HG03342 (cell line): ENCODE measurements around the gene CST3.
"Not testable (repeated sequence)": the region's sequence is repeated elsewhere in the genome, so short reads cannot be mapped to it uniquely, and the experiment has no call there.

Source experiments
- ATAC-seq: cut with Tn5 transposase; IDR thresholded peaks from one replicate; pipeline ENCODE4 v1.9.1; 2021; ENCODE audit warnings: mild to moderate bottlenecking, moderate library complexity; ENCODE audit not compliant: unreplicated experiment

CST3 gene

DNA sequence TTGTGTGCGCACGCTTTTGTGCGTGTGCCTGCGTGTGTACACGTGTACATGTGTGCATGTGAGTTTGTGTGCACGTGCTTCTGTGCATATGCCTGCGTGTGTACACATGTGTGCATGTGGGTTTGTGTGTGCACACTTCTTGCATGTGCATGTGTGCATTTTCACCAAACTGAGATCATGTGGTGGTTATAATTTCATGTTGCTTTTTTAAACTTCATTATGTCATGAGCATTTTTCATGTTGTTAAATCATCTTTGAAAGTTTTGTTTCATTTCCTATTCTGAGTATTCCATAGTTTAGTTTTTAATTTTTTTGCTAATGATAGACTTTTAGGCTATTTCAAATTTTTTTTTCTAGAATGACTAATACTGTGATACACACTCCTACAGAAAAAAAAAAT lies 6.4 kb upstream of the CST3 start:
- no peak for ATAC-seq

DNA sequence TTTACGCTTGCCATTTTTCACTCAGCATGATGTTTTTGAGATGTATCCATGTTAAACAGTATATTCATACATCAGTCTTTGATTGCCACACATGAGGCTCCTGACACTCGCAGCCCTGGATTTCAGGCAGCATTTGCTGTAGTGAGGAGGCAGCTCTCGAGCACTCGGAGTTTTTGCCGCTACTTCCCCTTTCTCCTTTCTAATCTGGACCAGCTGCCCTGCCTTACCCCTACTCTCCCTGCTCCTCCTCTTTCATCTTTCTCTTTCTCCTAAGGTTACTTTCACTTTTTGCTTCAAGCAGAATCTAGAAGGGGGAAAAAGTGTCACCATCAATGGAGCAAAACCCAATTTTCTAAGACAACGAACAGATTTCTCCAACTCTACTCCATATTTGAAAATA lies 5.9 kb upstream of the CST3 start:
- ATAC-seq, result no peak

DNA sequence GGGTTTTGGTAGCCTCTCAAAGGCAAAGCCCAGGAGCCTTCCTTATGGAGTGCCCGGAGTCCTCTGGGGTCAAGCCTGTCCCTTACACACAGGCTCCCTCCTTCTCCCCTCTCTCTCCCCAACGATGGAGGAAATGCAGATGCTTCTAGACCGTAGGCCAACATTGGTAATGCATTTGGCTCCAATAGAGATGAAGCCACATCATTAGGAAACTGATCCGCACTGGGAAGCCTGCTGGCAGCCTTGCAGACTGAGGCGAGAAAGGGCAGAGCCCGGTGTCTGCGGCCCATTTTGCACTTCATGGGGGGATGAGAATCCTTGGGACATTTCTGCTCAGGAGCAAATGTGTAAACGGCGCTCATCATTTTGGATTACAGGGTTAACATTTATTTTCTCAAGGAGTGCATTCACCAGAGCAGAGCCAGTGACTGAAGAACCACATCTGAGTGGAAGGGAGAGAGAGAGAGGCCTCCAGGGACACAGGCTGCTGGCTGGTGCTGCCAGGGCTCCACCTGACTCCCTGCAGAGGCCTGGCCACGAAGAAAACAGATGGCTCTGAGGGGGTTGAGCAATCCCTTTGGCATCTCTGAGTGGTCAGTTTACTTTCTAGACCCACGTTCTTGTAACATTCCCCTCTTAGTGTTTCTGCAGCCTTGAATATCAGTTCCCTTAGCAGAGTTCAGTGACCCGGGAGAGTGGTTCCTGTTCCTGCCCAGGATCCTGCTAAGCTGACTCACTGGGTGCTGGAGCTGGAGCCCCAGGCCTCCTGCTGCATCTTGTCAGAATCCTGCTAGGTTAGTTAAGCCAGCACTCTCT lies 4.4 kb upstream of the CST3 start:
- ATAC-seq, result no peak

DNA sequence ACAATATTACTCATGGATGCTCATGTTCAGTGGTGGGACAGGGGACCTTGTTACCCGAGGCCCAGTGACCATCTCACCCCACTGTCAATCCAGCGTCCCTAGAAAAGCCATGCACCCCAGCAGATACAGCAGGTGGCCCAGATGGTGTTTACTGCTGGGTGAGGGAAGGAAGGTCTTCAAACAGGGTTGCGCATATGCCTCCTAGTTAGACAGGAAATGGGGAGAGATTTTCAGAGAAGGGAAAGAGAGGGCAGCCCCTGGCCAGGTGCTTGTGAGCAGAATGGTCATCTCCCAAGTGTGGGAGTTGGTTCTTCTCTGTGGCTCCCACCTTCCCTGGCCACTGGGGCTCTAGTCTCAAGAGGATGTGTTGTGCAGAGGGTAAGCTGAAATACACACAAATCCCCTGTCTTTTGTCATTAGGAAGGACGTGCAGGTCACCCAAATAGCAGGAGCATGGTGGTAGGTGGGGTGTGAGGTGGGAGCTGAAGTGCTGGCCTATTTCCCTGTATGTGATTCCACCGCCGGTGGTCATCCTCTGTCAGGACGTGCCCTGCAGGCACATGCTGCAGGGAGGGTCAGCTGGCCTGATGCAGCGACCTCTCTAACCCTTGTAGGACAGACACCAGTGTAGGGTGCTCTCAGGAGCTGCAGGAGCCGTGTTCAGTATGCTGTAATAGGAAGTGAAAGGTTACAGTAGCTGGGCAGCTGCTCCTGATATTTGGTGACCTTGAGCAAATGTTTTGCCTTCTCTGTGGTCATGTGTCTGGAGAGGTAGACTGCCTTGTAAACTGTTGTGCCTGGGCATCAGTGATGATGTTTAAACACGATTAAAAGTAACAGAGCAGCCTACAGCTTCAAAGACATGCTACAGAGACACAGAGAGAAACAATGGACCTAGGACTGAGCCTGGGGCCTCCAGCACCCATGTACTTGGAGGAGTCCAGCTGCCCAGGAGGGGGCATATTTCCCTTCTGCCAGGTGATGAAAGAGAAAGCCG lies 3.2 kb upstream of the CST3 start:
- ATAC-seq, result no peak

DNA sequence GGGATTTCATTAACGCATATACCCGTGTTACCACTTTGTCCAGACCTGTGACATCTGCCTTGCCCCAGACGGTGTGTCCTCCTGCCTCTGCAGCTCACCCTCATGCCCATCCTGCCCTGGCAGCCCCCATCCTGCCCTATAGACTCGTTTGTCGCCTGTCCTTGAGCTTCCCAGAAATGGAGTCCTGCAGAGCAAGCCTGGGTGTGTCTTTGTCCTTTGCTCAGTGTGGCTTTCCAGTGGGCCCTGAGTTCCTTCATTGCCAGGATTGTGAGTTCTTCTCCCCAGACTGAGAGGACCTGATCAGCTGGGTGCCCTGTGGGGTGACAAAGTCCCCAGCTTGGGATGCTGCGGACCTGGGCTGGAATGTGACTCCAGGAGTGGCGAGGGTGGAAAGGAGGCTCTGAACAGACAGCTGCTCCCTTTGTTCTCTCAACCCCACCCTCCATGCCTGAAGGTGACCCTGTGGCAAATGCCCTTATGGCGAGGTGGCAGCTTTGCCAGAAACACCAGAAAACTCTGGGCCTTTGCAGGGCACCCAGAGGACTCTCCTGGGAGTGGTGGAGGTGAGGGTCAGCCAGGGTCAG lies 2.4 kb upstream of the CST3 start:
- ATAC-seq, result no peak

DNA sequence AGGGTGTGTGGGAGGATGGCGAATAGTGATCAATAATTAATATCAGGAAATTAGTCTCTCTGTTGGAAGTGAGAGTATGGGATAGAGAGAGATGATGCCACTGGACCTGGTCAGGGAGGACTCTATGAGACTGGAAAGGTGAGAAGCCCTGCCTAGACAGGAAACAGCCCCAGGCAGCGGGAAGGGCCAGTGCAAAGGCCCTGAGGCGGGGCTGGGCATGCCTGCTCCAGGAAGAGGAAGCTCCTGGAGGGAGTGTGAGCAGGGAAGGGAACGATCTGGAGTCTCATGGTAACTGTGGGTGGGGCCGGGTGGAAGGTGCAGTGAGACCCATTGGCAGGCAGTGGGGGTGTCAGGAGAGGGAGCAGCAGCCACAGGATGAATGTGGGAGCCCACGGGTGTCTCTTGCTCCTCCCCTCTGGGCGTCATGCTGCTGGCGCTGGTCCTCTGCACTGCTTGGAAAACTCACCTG lies 1.8 kb upstream of the CST3 start:
- ATAC-seq, result no peak

DNA sequence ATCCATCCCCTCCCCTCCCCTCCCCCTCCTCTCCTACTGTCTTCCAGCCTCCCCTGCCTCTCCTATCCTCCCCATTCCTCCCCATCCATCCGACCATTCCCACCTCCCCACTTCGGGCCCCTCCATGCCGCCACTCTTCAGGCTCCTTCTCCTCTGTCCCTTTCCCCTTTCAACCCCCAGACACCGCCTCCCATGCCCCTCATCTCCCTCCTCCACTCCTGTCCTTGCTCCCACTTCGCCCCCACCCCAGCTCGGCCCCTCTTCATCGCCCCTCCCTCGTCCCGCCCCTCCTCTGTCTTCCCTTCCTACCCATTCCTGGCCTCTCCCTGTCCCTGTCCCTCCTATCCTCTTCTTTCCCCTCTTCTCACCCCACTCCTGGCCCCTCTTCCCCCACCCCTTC lies 554 bp upstream of the CST3 start:
- ATAC-seq, result no peak

DNA sequence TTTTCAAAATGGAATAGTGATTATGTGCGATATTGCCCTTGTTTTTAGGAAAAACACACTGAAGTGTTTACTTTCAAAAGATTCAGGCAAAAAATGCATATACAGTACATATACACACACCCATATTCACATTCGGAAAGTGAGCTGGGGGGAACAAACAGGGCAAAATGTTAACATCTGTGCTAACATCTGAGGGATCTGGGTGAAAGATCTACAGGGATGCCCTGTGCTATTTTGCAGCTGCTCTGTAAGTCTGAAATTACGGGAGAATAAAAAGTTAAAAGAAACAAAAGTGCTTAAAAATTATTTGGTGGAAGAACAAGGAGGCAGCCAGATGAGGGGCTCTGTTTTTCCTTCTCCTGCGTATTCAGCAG lies 860 bp downstream of the CST3 start:
- ATAC-seq, result no peak

DNA sequence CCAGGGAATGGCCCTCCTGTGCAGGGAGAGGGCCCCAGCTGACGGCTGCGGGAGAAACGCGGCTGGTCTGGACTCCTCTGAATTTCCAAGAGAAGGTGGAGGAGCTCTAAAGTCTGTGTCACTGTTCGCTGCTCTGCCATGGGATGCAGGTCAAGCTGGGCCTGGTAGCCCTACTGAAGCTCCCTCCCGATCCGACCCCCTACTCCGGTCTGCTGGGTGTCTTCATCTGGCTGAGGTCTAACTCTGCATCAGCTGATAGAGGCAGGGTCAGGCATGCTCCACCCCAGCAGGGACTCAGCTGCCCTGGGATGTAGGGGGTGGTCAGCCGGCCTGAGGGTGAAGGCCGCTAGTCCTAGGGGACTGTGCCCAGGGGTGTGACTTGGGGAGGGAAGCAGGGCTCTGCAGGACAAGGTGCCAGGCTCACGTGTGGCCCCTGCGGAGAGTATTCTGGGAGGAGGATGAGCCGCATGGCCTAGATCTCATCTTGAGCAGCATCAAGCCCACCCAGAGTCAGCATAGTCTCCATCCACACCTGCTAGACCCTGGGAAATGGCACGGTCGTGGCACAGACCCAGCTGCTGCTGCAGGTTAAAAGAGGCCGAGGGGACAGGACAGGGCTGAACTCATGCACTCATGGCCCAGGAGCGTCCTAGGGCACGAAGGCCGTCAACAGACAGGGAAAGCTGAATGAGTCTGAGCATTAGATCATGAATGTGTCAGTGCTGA lies 1.4 kb downstream of the CST3 start:
- ATAC-seq, result no peak

DNA sequence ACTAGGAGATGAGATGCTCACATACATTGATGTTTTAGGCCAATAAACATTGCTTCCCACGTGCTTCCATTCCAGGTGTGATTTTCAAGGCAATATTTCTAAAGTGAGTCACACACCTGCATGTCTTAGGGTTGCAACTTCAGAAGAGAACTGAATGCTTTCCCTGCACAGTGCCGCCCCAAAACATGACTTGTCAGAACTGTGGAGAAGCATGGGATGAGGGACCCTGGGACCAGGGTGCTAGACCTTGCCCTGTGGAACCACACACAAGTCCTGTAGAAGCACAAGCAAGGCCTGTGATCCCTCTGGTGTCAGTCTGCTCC lies 2.0 kb downstream of the CST3 start:
- ATAC-seq, result not testable (repeated sequence)

DNA sequence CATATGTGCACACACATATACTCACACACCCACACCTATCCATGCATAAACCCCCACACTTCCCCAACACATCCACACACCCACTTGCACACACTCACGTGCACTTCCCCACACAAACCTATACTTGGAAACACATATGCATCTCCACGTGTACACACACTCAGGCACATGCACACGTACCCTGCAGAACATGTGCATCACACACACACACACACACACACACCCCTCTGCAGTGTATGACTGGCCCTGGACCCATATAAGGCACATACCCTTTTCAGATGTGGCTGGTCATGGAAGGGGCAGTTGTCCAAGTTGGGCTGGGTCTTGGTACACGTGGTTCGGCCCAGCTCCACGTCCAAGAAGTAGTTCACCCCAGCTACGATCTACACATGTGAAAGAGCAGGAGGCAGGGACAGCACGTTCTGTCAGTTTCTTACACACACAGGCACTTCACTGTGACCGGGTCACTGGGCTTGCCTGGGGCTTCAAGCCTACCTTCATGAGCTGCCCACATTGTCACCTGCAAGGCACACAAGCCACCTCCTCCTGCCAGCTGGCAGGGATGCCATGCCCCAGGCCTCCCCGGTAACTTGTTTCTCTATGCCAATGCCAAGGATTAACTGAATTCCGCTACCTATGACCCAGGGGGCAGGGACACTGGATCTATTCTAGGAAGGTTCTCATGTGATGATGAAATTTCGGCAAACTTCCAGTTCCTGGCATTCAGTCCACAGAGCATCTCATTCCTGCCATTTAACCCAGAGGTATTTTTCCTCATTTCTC lies 2.6 kb downstream of the CST3 start:
- no peak for ATAC-seq

DNA sequence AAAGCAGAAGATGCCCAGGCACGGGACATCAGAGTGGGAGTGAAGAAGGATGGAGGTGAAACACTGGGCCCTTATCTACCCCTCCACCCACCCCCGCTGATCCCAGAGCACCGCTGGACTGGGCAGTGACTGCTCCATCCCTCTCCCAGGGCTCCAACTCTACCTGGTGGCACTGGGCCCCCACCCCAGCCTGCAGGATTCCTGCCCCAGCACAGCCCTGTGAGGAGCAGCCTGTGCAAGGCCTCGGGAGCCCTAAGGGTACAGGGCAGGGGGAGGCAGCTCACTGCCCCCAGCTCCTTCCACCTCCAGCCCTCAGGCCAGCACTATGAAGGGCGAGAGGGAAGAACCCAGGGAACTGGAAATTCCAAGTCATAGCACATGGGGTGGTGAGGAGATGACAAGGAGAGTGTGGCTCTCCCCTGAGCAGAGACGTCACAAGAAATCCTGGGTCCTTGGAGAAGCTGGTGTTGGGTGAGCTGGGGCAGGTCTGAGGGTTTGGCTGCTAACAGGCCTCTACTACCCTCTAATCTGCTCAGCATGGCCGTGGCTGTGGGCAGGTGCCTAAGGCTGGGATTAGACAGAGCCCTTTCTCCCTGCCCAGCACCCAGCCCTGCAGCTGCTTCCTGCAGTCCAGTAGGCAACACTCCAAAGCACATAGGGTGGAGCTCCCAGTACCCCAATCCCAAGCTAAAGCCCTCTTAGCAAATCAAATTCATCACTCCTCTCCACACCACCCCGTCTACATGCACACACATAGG lies 3.5 kb downstream of the CST3 start:
- no peak for ATAC-seq

DNA sequence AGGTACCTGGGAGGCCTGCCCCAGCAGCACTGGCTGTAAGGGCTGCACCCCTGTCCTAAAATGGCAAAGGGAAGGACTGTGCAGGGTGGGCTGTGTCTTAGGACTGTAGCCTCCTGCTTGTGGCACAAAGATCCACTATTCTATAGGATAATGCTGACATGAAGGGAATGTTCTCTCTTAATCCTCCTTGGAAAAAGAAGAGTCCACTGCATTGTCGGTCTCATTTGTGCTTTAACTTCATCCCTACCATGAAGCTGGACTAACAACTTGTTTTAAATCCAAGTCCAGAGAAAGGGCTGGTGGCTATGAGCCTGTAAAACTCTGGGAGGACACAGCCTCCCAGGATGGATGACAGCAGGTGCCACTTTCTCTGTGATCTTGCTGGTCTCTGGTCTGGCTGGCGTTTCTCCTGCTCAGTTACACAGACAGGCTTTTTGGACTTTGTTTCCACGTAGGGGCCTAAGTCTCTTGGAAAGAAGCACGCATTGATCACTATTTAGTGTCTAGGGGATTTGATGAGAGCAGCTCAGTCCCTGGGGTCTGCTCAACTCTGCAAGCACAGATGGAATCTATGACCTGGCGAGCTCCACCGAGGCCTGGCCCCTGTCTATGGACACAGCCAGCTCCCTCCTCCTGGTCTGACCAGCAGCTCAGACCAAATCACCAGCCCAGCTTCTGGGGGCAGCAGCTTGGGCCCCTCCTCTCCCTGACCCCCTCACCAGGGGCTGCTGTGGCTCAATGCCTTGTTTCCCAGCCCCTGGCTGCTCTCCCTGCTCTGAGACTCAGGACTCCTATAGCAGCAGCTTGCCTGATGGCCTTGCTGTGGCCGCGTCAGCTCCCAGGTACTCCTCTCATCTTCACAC lies 4.8 kb downstream of the CST3 start:
- ATAC-seq, result no peak

DNA sequence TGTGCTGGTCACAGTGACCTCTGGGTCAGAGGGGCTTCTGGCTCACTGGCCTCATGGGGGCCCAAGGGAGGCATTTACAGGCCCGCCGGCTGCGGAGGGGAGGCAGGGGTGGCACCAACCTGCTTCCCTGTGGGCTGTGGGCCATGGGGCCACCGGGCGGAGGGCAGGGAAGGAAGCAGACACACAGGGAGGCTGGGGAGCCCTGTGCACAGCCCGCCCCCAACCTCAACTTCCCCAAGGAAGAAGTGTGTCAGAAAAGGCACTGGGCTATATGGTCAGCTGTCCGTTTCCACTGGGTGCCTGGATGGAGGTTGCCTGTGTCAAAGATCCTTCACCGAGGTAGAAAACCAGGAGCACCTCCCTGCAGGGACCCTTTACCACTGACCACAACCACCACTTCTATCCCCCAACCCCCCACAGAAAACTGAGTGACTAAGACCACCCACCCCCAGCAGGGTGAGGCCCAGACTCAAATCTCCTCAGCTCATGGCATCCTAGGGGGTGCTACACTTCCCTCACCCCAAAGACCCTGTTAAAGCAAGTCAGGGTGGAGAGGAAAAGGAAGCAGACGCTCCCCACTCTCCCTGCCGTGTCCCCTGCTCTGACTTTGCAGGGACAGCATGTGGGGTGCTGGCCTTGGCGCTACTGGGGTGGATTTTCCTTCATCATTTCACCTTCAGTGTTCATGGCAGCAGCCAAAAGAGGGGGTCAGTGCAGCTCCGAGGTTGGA lies 5.6 kb downstream of the CST3 start:
- ATAC-seq, result no peak

DNA sequence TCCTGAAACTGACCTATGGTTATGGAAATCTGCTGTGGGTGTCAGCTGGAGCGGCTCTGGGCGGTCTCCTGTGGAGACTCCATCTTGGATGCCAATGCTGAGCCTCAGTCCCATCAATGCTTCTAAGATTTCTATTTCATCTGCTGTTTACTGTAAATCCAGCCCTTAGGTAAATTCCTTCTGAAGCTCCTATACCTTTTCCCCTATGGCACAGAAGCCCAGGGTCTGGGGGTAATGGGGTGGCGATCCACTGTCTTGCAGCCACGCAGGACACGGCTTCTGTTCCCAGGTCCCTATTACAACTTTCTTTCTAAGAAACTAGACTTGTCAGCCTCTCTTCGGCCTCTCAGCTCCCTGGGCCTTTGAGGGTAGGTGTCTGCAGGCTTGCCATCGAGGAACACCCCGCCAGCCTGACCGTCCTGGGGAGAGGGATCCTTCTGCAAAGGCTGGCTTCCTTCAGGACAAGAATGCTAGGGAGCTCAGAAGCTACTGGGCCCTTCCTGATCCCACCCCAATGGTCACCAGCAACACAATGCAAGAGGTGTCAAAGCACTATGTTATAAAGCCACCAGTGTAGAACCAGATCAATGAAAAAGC lies 6.4 kb downstream of the CST3 start:
- ATAC-seq, result no peak

DNA sequence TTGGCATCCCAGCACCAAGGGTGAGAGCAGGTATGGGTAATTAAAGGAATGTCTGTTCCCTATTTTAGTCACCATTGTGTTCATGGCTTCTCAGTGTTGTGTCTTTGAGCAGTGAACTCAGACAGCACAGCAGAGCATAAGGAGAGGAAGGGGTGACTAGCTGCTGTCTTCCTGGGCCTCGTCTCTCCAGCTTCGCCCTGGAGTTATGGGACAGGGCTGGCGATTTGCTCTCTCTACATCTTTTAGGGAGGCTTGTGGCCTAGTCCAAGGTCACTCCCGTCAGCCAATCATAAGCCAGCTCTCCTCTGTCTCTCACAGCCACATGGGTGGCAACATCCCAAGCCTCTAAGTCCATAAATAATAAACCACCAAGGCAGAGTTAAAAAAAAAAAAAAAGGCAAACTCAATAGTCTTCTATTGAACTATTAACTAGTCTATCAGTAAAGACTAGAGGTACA lies 7.3 kb downstream of the CST3 start:
- no peak for ATAC-seq
